H1 (cell line): Measurements from ENCODE around the gene RGS6. TPM values are rescaled to one million over a fixed set of nuclear protein-coding genes. Genes with fewer than 3 reads are reported as not detected.

Experiments used
- HDAC2 ChIP-seq, 2 experiments: fragments of 300-600 bp in 1 of 2; sonication (generic) in 1 of 2; IDR thresholded peaks; 2 replicates each; pipeline ENCODE4 v1.6.1; 2011 to 2012; ENCODE audit warnings: low read depth in 2 of 2, low read length in 2 of 2, mild to moderate bottlenecking in 2 of 2, moderate library complexity in 2 of 2, borderline replicate concordance in 1 of 2, inconsistent platforms in 1 of 2
- SIN3A ChIP-seq, 2 experiments: IDR thresholded peaks in 1 of 2; conservative IDR thresholded peaks in 1 of 2; 2 replicates each; pipeline ENCODE4 v1.6.1; 2011 to 2012; ENCODE audit warnings: low read length in 2 of 2, improper control_type of control experiment in 1 of 2, low read depth in 1 of 2, mild to moderate bottlenecking in 1 of 2
- polyA plus RNA-seq, 7 experiments: library from polyadenylated mRNA; depleted of rRNA in 3 of 7; stranded (reverse) in 5 of 7; unstranded in 2 of 7; fragments of >200 nt in 5 of 7; fragments of 200-250 nt in 2 of 7; gene quantifications; 1 replicate in 5 of 7; 2 replicates in 1 of 7; 4 replicates in 1 of 7; pipeline versions ENCODE4 v1.2.1 to v1.2.3, GENCODE V29; 2011 to 2013; ENCODE audit warnings: missing spikeins in 2 of 7, mixed read lengths in 2 of 7
- total RNA-seq: library from RNA; stranded (reverse); fragmentation: NEBNext Ultra II Directional; extraction: Animal tissue kit (Norgen Biotek cat#: 25700); gene quantifications from 2 replicates; pipeline ENCODE4 v1.2.1, GENCODE V29; 2021

The RGS6 gene
- total and polyA plus RNA-seq, 2 of the 8 experiments (the other 6 are each of a cell fraction or from before 2014, with no cell fraction given): 0.26 to 1.1 TPM

GRCh38 chr14:72483311-72483710 lies 551.1 kb downstream of the RGS6 start (continued):
- TF ChIP-seq SIN3A (conservative IDR thresholded peaks at IDR 0.05 in 1 of 2, IDR thresholded peaks at IDR 0.05 in 1 of 2; ENCODE audit: low read depth in 1 of 2, low read length in 2 of 2) (no peak), HDAC2 (IDR thresholded peaks at IDR 0.05; ENCODE audit: borderline replicate concordance in 1 of 2, low read depth in 2 of 2, low read length in 2 of 2) (no peak)
- TF ChIP-seq, all 59 proteins: peak for 0
